IMR-90 (cell line): ENCODE measurements around the gene FN1. TPM values are rescaled to one million over a fixed set of nuclear protein-coding genes. Genes with fewer than 3 reads are reported as not detected.
A peak's percentile ranks its signal among the peaks of the same experiment; 100 is the strongest.

Experiments
- ATAC-seq: fragments of 200-7000 bp; cut with Tn5 transposase; 2 replicates; pipeline ENCODE4 v1.9.1; 2020; ENCODE audit warnings: low read depth, mild to moderate bottlenecking, moderate library complexity
- BruUV-seq: library from RNA; stranded (reverse); fragments of 400-500 nt; replicated peaks from 2 replicates; lab custom pipeline; 2021; lab: Mats Ljungman, UMichigan
- CTCF ChIA-PET: fragments of 300-600 bp; formaldehyde crosslinking; extraction: SDS; loops from one replicate; lab custom pipeline; 2021; ENCODE audit warnings: antibody characterized with exemption; lab: Yijun Ruan, JAX
- POLR2A ChIA-PET: fragments of 300-600 bp; sonication (Branson Sonifier 250); formaldehyde crosslinking; loops from one replicate; lab custom pipeline; 2022; ENCODE audit warnings: antibody characterized with exemption; ENCODE audit not compliant: unreplicated experiment; lab: Charles Lee
- DNase-seq: peaks from one replicate; pipeline ENCODE4 v3.0.0; 2013
- H2AFZ ChIP-seq: replicated peaks from 2 replicates; pipeline ENCODE3; 2013; ENCODE audit warnings: low read length, mild to moderate bottlenecking; ENCODE audit not compliant: poor library complexity
- H2AK5ac ChIP-seq: 2 replicates; pipeline ENCODE4 v1.6.1; 2013; ENCODE audit warnings: low read depth, low read length, inconsistent platforms
- H2AK9ac ChIP-seq: replicated peaks from 2 replicates; pipeline ENCODE3; 2013; ENCODE audit warnings: mild to moderate bottlenecking, low read depth, low read length, moderate library complexity; ENCODE audit not compliant: poor library complexity
- H2BK120ac ChIP-seq: 2 replicates; pipeline ENCODE4 v1.6.1; 2013; ENCODE audit warnings: low read depth, low read length, inconsistent platforms
- H2BK15ac ChIP-seq: 3 replicates; pipeline ENCODE4 v1.6.1; 2013; ENCODE audit warnings: low read depth, low read length, inconsistent platforms
- H2BK20ac ChIP-seq: 2 replicates; pipeline ENCODE4 v1.6.1; 2013; ENCODE audit warnings: low read depth, mild to moderate bottlenecking, inconsistent platforms, low read length, moderate library complexity
- H2BK5ac ChIP-seq: 2 replicates; pipeline ENCODE4 v1.6.1; 2013; ENCODE audit warnings: mild to moderate bottlenecking, low read depth, low read length, inconsistent platforms; ENCODE audit not compliant: poor library complexity, severe bottlenecking
- H3K14ac ChIP-seq: replicated peaks from 2 replicates; pipeline ENCODE4 v1.6.1; 2013; ENCODE audit warnings: low read depth, low read length, inconsistent platforms
- H3K18ac ChIP-seq: 2 replicates; pipeline ENCODE4 v1.6.1; 2013; ENCODE audit warnings: low read depth, low read length, control low read depth
- H3K23ac ChIP-seq: 2 replicates; pipeline ENCODE4 v1.6.1; 2013; ENCODE audit warnings: low read depth, low read length, inconsistent platforms
- H3K27ac ChIP-seq: 2 replicates; pipeline ENCODE4 v1.5.1; 2013; ENCODE audit warnings: mild to moderate bottlenecking, control low read depth, low read length; ENCODE audit not compliant: insufficient read depth
- H3K27me3 ChIP-seq: 2 replicates; pipeline ENCODE4 v1.6.1; 2013; ENCODE audit warnings: low read length; ENCODE audit not compliant: control insufficient read depth, insufficient read depth
- H3K36me3 ChIP-seq: 2 replicates; pipeline ENCODE4 v1.6.1; 2013; ENCODE audit warnings: low read length, mixed read lengths; ENCODE audit not compliant: control insufficient read depth, insufficient read depth
- H3K4ac ChIP-seq: 2 replicates; pipeline ENCODE4 v1.6.1; 2013; ENCODE audit warnings: low read depth, low read length, inconsistent platforms
- H3K4me1 ChIP-seq: 2 replicates; pipeline ENCODE4 v1.6.1; 2013; ENCODE audit warnings: low read length, mixed read lengths; ENCODE audit not compliant: control insufficient read depth, insufficient read depth
- H3K4me2 ChIP-seq: 2 replicates; pipeline ENCODE4 v1.6.1; 2013; ENCODE audit warnings: low read depth, mild to moderate bottlenecking, control low read depth, low read length, moderate library complexity
- H3K4me3 ChIP-seq: 2 replicates; pipeline ENCODE4 v1.5.1; 2013; ENCODE audit warnings: low read depth, mild to moderate bottlenecking, control low read depth, low read length, moderate library complexity; ENCODE audit not compliant: insufficient read depth
- H3K56ac ChIP-seq: 2 replicates; pipeline ENCODE4 v1.6.1; 2013; ENCODE audit warnings: low read length, inconsistent platforms; ENCODE audit not compliant: insufficient read depth; ENCODE audit errors: extremely low read depth
- H3K79me1 ChIP-seq, 2 experiments: 2 replicates each; pipeline ENCODE4 v1.6.1; 2013; ENCODE audit warnings: low read length in 2 of 2, inconsistent platforms in 1 of 2, low read depth in 1 of 2
- H3K9ac ChIP-seq: 2 replicates; pipeline ENCODE4 v1.6.1; 2013; ENCODE audit warnings: low read depth, low read length, control low read depth
- H3K9me1 ChIP-seq: 2 replicates; pipeline ENCODE4 v1.6.1; 2013; ENCODE audit warnings: low read length, inconsistent platforms; ENCODE audit not compliant: insufficient read depth
- H3K9me3 ChIP-seq: 2 replicates; pipeline ENCODE4 v1.6.1; 2013; ENCODE audit warnings: low read length; ENCODE audit not compliant: control insufficient read depth, insufficient read depth
- H4K20me1 ChIP-seq: 2 replicates; pipeline ENCODE4 v1.6.1; 2013; ENCODE audit warnings: low read length, inconsistent platforms; ENCODE audit not compliant: insufficient read depth
- H4K5ac ChIP-seq: 2 replicates; pipeline ENCODE4 v1.6.1; 2013; ENCODE audit warnings: mild to moderate bottlenecking, low read depth, low read length, control low read depth
- H4K8ac ChIP-seq, 2 experiments: 2 replicates each; pipeline ENCODE4 v1.6.1; 2013; ENCODE audit warnings: low read depth in 2 of 2, low read length in 2 of 2, control low read depth in 1 of 2, inconsistent platforms in 1 of 2
- H4K91ac ChIP-seq: 2 replicates; pipeline ENCODE4 v1.6.1; 2013; ENCODE audit warnings: low read depth, low read length, inconsistent platforms; ENCODE audit not compliant: insufficient read depth
- BHLHE40 ChIP-seq: fragments of 150-350 bp; IDR thresholded peaks from 2 replicates; pipeline ENCODE4 v1.6.1; 2016; ENCODE audit warnings: mild to moderate bottlenecking, low read depth, low read length
- CEBPB ChIP-seq: IDR thresholded peaks from 2 replicates; pipeline ENCODE4 v1.6.1; 2012; ENCODE audit warnings: low read depth, low read length, improper control_type of control experiment
- CHD1 ChIP-seq: IDR thresholded peaks from 2 replicates; pipeline ENCODE4 v1.6.1; 2012; ENCODE audit warnings: low read depth, low read length, improper control_type of control experiment
- CTCF ChIP-seq: conservative IDR thresholded peaks from 2 replicates; pipeline ENCODE4 v1.5.1; 2012; ENCODE audit warnings: mild to moderate bottlenecking, low read depth, low read length, improper control_type of control experiment
- FOS ChIP-seq: fragments of 150-350 bp; IDR thresholded peaks from 2 replicates; pipeline ENCODE4 v1.6.1; 2016; ENCODE audit warnings: low read depth, low read length
- MAFK ChIP-seq: IDR thresholded peaks from 2 replicates; pipeline ENCODE4 v1.6.1; 2012; ENCODE audit warnings: low read depth, low read length, improper control_type of control experiment
- MAZ ChIP-seq: IDR thresholded peaks from 2 replicates; pipeline ENCODE4 v1.6.1; 2012; ENCODE audit warnings: low read depth, mild to moderate bottlenecking, low read length, improper control_type of control experiment, moderate library complexity, borderline replicate concordance
- NFE2L2 ChIP-seq: fragments of 150-350 bp; IDR thresholded peaks from 2 replicates; pipeline ENCODE4 v1.6.1; 2016; ENCODE audit warnings: low read depth, mild to moderate bottlenecking, low read length
- POLR2A ChIP-seq: IDR thresholded peaks from 2 replicates; pipeline ENCODE4 v1.6.1; 2012; ENCODE audit warnings: mild to moderate bottlenecking, low read depth, low read length
- RFX5 ChIP-seq: IDR thresholded peaks from 2 replicates; pipeline ENCODE4 v1.8.0; 2012; ENCODE audit warnings: low read depth, mild to moderate bottlenecking, low read length, moderate library complexity
- SMC3 ChIP-seq: fragments of 150-350 bp; IDR thresholded peaks from 2 replicates; pipeline ENCODE4 v1.6.1; 2016; ENCODE audit warnings: low read depth, mild to moderate bottlenecking, antibody characterized with exemption, low read length, moderate library complexity
- USF2 ChIP-seq: fragments of 150-350 bp; IDR thresholded peaks from 2 replicates; pipeline ENCODE4 v1.6.1; 2017; ENCODE audit warnings: mild to moderate bottlenecking, antibody characterized with exemption, low read length, low read depth
- WGBS, 2 experiments: methylation state at CpG; one replicate each; pipeline versions ENCODE4 v1.1.5 to v1.1.7; 2013; ENCODE audit warnings: missing lambda C conversion rate in 2 of 2; ENCODE audit not compliant: insufficient read length in 1 of 2; ENCODE audit errors: extremely low coverage in 2 of 2; 5-methylcytosine and 5-hydroxymethylcytosine counted together
- dilution Hi-C: fragments of 300-500 bp; cut with HindIII; formaldehyde crosslinking; loops from one replicate; pipeline ENCODE4 v1.14.3; 2018; ENCODE audit warnings: low sequenced_read_pairs; ENCODE audit not compliant: unreplicated experiment
- in situ Hi-C: fragments of 300-500 bp; cut with MboI; formaldehyde crosslinking; loops from 3 replicates; pipeline ENCODE4 v1.14.3; 2019; ENCODE audit warnings: low sequenced_read_pairs, inconsistent platforms, mixed read lengths
- intact Hi-C: fragments of 100-400 bp; cut with micrococcal nuclease; formaldehyde crosslinking; loops from 2 replicates; pipeline ENCODE4 v1.10.0; 2022
- polyA plus RNA-seq, 3 experiments: library from polyadenylated mRNA; depleted of rRNA; stranded (reverse); fragments of >200 nt; gene quantifications; 2 replicates each; pipeline ENCODE4 v1.2.3, GENCODE V29; 2012; ENCODE audit warnings: low replicate concordance in 1 of 3
- total RNA-seq: library from RNA; depleted of rRNA; stranded (reverse); fragments of >200 nt; gene quantifications from 2 replicates; pipeline ENCODE4 v1.2.3, GENCODE V29; 2012

The FN1 gene
- total and polyA plus RNA-seq, 2 of the 4 experiments (the other 2 are of a cell fraction), result 8,243 to 13,004 TPM

- Histone ChIP-seq H3K18ac (peak overlapping the region; percentile 54; the same call in 1 of the 2 replicates), H2BK5ac (peak overlapping the region; percentile 57), H2BK120ac (peak overlapping the region; percentile 52; the same call in 1 of the 2 replicates), H2AK5ac (peak overlapping the region; percentile 18; the same call in 1 of the 2 replicates), H4K5ac (no peak overlapping the region), H2BK20ac (no peak overlapping the region), H3K9me3 (no peaks in the 10 kb centered on the region), H3K79me1 (peaks cover 0 to 12% of the 10 kb centered on the region in 2 experiments; a peak in 2 of 4 replicates), H3K36me3 (peaks cover 2% of the 10 kb centered on the region; the same call in 1 of the 2 replicates), H2BK15ac (0 out of 3 replicates have a peak overlapping the region, but pooled peaks have one; percentile 29), H3K27me3 (no peaks in the 10 kb centered on the region), H4K8ac (peak overlapping the region in 1 of 2 experiments; percentile 44; a peak in 2 of 4 replicates), H3K9me1 (no peaks in the 10 kb centered on the region), H3K9ac (no peak overlapping the region), H3K56ac (0 out of 2 replicates have a peak overlapping the region, but pooled peaks have one; percentile 5), H3K23ac (peak overlapping the region; percentile 35; the same call in 1 of the 2 replicates), H2AK9ac (no peak overlapping the region), H4K20me1 (peaks cover 5% of the 10 kb centered on the region), H3K4me3 (no peak overlapping the region), H3K27ac (no peak overlapping the region), H3K4me2 (no peak overlapping the region), H2AFZ (no peak overlapping the region), H3K4me1 (no peaks in the 10 kb centered on the region), H3K14ac (peak overlapping the region; percentile 60; the same call in 1 of the 2 replicates), H4K91ac (peak overlapping the region; percentile 46; the same call in 1 of the 2 replicates), H3K4ac (peak overlapping the region; percentile 54)
- dilution Hi-C loops (no loop called here), intact Hi-C loops (loop anchor here (5.0 kb wide), 1 partner anchor 343 kb away; no protein-coding TSS in a partner anchor), in situ Hi-C loops (loop anchor here (10.0 kb wide), 1 partner anchor 475 kb away; no protein-coding TSS in a partner anchor)
- no TSS peak for BruUV-seq
- POLR2A ChIA-PET, result no interaction called here
- WGBS, 2 experiments, result no CpG with 5 or more reads among the region's 2 CpGs
- TF ChIP-seq BHLHE40, result no peak
- TF ChIP-seq POLR2A, result no peak
- no peak for TF ChIP-seq CTCF
- TF ChIP-seq RFX5, result no peak
- TF ChIP-seq CHD1, result no peak
- no peak for TF ChIP-seq CEBPB
- TF ChIP-seq MAZ, result no peak
- no peak for TF ChIP-seq FOS
- no peak for TF ChIP-seq NFE2L2
- no peak for TF ChIP-seq MAFK
- TF ChIP-seq USF2, result no peak
- TF ChIP-seq SMC3, result no peak
- DNase-seq (no peak), ATAC-seq (no peak)
- CTCF ChIA-PET, result no interaction called here
These were observed 3.5 kb upstream of the FN1 start for GRCh38 chr2:215439404-215439803.
